Left cardiac atrium (tissue), 4 donors: ENCODE results near the gene AMOTL2. TPM values are rescaled to one million over a fixed set of nuclear protein-coding genes. Genes with fewer than 3 reads are reported as not detected.

Experiments
- ATAC-seq, 2 donors: fragments of 200-7000 bp; cut with Tn5 transposase; one replicate each; pipeline ENCODE4 v1.9.1; 2020; ENCODE audit warnings: mild to moderate bottlenecking in 2 of 2, moderate library complexity in 2 of 2
- DNase-seq: peaks from one replicate; pipeline ENCODE4 v3.0.0-alpha.2; 2020
- intact Hi-C, 2 donors: fragments of 100-400 bp; cut with DNase I; formaldehyde crosslinking; loops; one replicate each; pipeline versions ENCODE4 v1.14.1 to v1.15.1; 2022 to 2023
- total RNA-seq, 2 donors: library from RNA; stranded (reverse); fragmentation: NEBNext Ultra II Directional; extraction: Animal tissue kit (Norgen Biotek cat#: 25700); gene quantifications; one replicate each; pipeline ENCODE4 v1.2.1, GENCODE V29; 2021
- donor health status: DM: no; HTN: yes; CAD: no.
- donor health status: DM: no; HTN: yes; CAD: no; lungs with severe emphysema.
- donor health status: DM: yes; HTN: yes; CAD: no.
- donor health status: Dilated cardiomyopathy.

The AMOTL2 gene
- total RNA-seq, 2 donors from 2014 or later = 47.9 to 59.3 TPM

- no peak for DNase-seq
- intact Hi-C loops = no loop called here
- ATAC-seq = peak; percentile 10 to 77
Observed at GRCh38 chr3:134381831-134382442, 7.7 kb upstream of the AMOTL2 start.

DNA sequence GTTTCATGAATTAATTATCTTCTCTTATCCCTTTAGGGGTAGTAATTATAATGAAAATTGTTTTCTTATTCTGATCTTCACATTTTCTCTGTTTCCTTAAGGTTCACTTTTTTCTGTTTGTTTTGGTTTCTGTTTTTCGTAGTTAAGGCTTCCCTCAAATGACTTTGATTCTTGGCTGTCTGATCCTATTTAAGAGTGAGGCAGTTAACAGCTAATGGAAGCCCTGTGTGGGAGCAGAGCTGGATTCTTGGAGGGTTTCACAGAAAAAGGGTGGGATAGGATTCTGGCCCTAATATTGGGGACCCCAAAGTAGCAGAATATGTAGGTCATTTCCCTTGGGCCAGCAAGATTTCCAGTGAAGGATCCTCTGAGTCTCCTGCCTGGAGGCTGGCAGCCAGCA lies 6.8 kb upstream of the AMOTL2 start:
- ATAC-seq = peak; percentile 35 to 48
- DNase-seq = no peak
- intact Hi-C loops = no loop called here

DNA sequence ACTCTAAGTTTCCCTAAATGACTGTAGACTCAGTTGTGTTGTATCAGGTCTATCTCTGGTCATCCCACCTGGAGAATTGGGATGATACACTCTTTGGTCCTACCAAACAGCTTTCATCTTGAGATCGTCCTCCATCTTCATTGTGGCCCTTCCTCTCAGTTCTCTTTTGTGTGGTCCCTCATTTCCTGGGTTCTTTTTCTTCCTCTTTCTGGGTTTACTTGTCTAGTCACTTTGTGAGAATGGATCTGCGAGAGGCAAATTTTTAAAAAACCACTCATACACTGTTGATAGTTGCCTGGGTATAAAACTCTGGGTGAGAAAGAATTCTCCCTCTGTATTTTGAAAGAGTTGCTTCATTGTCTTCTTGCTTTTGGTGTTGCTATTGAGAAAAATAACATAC lies 6.0 kb upstream of the AMOTL2 start:
- DNase-seq = no peak
- ATAC-seq = no peak
- intact Hi-C loops = no loop called here

DNA sequence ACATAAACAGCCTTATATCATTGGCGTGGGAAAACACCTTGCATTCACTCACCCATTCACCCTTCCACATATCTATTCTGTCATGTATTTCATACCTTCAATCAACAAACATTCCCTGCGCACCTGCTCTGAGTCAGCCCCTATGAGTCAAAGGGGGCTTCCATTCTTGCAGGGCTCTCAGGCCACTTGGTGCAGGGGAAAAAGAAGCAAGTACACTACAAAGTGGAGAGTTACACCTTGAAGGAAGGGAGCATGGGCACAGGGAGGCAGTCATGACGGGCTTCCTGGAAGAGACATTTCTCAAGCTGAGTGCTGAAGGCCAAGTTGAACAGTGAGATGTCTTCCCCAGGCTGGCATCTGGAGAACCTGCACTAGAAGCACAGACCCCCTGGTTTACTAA lies 4.6 kb upstream of the AMOTL2 start:
- ATAC-seq = no peak
- intact Hi-C loops = loop anchor here (2.0 to 10.0 kb wide), 2 partner anchors 70 to 96 kb away; no protein-coding TSS in a partner anchor
- DNase-seq = no peak

DNA sequence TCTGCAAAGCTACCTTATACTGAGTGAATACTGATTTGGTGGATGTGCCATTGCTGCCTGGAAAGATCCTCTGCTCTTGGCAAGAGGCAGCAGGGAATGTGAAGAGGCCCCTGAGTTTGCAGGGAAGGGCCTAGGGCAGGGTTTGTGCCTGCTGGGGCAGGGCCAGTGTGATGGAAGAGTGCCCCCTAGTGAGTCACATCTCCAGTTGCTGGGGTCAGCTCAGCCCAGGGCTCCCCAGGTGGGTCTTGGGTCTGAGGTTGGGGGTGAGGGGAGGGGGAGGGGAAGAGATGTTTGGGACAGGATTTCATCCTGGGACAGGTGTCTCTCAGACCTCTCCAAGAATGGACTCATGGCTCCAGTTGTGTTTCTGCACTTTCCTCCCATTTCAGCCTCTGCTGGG lies 4.1 kb upstream of the AMOTL2 start:
- DNase-seq (no peak), ATAC-seq (no peak)
- intact Hi-C loops = loop anchor here (2.0 to 10.0 kb wide), 2 partner anchors 70 to 96 kb away; no protein-coding TSS in a partner anchor

- intact Hi-C loops = loop anchor here (2.0 to 10.0 kb wide), 2 partner anchors 69 to 97 kb away; no protein-coding TSS in a partner anchor
- DNase-seq (no peak), ATAC-seq (no peak)
Observed at GRCh38 chr3:134377896-134378295, 3.6 kb upstream of the AMOTL2 start.

DNA sequence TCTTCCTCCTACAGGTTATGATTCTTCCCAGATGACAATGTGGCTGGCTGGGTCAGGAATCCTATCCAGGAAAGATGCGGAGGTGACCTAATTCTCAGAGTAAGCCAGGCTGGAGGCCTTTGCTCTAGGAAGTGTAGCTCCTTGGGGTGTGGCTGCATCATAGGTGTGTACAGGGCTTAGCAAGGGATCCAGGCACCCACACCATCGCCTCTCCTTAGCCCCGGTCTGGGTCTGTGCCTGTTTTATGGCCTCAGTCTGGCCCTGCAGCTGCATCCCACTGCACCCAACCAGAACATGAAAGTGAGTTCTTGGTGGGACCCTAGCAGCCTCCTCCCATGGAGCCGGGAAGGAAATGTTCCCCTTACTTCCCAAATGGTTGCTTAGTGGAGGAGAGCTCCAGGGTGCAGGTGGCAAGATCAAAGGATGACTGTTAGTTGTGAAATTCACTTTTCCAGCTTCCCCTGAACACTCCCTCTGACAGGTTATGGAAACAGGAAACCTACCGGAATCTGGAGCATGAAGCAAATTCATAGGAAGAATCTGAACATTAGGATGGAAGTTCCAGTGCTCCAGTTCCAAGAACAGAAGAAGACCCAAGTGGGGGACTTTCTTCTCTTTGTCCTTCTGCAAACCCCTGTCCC lies 2.7 kb upstream of the AMOTL2 start:
- intact Hi-C loops = loop anchor here in 1 of 2 donors (10.0 kb wide), 1 partner anchor 98 kb away; no protein-coding TSS in a partner anchor
- DNase-seq = no peak
- no peak for ATAC-seq

DNA sequence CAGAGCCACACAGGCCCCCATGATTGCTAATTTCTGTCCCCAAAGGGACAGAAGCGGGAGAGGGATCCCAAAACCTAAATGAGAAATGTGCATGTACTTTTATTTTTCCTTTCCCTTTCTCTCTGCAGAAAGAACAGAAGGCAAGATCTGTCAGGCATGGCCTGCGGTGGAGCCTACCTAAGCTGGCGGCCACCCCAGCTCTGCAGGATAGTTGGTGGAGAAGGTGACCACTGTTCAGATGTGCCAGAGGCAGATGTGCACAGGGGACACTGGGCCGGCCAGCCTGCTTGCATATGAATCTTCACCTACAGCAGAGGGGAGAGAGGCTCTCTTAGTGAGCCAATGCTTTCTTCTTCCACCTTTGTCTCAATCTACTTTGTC lies 2.1 kb upstream of the AMOTL2 start:
- intact Hi-C loops = loop anchor here in 1 of 2 donors (10.0 kb wide), 1 partner anchor 98 kb away; no protein-coding TSS in a partner anchor
- ATAC-seq (no peak), DNase-seq (no peak)

DNA sequence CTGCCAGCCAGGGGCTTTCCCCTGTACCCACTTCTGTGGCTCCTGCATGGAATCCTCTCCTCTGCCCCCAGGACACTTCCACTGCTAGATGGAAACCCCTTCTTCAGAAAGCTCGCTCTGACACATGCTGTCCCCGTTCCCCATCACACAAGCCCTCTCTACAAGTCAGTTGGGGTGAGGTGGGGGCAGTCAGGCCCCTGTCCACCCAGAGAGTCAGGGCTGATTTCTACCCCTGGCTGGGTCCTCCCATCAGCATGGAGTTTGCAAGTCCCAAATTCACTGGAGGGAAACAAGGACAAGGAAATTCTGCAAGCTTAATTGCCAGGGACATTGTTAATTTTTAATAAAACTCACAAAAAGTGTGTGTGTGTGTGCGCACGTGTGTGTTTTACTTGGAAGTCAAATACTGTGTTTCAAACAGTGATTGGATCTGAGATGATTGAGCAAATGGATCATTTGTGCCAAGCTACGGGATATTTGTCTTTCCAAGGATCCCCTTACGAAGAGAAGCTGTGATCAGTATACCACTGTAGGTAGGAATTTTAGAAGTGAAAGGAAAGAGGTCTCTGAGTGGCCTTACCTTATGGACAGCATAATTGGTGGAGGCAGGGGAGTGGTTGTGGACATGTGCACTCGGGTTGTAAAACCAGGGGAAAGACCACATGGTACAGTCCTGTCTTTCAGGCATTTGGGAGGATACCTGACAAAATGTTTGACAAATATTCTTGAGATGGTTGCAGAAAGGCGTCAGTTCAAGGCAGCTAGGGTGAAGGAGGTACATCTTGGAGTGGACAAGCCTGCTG lies 1.5 kb upstream of the AMOTL2 start:
- DNase-seq (no peak), ATAC-seq (no peak)
- intact Hi-C loops = loop anchor here in 1 of 2 donors (10.0 kb wide), 1 partner anchor 99 kb away; no protein-coding TSS in a partner anchor

DNA sequence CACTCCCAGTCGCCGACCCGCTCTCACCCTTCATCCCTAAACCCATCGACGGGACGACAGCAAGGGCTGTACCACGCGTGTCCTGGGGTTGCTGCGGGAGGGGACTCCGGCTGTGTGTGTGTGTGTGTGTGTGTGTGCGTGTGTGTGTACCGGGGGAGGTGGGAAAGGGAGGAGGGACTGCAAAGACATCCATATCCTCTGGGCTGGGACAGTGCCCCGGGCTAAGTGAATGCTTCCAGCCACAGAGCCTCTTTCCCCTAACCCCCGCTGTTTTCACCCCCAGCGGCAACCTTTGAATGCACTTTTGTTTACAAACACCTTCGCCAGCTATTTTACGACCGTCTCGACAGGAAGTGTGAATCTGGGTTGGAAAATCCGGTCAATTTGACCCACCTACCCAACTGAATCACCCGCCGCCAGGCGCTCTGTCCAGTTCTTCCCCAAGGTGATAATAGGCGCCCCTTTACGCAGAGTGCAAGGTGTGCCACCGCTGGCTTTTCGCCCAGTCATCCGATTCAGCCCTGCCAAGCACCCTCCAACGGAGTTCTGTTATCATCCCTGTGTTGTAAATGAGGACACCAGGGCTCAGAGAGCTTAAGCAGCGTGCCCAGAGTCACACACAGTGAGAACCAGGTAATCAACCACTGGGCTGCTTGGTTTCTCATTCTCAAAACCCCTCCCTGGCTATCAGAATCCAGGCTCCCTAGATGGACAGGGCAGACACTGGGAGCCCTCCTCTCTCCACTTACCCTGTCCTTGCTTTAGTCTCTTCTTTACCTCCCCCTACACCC lies 739 bp upstream of the AMOTL2 start:
- ATAC-seq (peak; percentile 23 to 25), DNase-seq (peak; percentile 59)
- intact Hi-C loops = loop anchor here (5.0 to 10.0 kb wide), 3 partner anchors 63 to 100 kb away; no protein-coding TSS in a partner anchor

GRCh38 chr3:134373271-134374104 lies 759 bp downstream of the AMOTL2 start:
- ATAC-seq = peak; percentile 79 to 80

GRCh38 chr3:134372396-134373270 lies 1.6 kb downstream of the AMOTL2 start:
- ATAC-seq = no peak
- intact Hi-C loops = loop anchor here (5.0 to 10.0 kb wide), 3 partner anchors 60 to 102 kb away; no protein-coding TSS in a partner anchor
- DNase-seq = no peak

More at GRCh38 chr3:134373271-134374104, 759 bp downstream of the AMOTL2 start:
- intact Hi-C loops = loop anchor here (5.0 to 10.0 kb wide), 3 partner anchors 61 to 101 kb away; no protein-coding TSS in a partner anchor
- DNase-seq = peak; percentile 89

DNA sequence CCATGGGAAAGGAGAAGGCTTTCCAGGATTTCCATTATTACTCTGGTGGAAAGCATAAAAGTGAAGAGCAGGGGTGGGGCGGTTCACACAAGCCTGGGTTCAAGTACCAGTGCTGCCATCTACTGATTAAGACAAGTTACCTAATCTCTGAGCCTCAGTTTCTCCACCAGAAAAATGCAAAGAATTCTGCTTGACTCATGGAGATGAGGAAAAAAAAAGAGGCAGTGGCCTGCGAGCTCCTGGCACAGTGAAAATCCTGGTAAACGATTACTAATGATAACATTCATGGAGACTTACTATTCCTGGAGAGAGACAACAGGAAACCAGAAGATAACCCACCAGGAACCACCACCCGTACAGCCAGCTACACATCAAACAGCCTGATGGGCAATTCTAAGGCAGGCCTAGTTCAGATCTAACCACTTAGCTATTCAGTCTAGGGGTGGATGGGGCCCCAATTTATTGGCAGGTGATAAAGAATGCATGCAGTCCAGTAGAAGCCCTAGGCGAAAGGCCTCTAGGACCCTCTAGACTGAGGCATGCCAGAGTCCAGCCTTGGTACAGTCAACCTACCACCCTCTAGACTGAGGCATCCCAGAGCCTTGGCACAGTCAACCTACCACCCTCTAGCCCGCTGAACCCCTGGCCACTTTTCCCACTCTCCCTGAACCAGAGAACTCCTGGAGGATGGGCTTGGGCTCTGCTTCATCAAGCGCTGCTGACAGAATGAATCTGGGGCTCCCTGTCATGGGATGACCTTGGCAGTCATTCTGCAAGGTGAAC lies 2.5 kb downstream of the AMOTL2 start:
- DNase-seq = no peak

DNA sequence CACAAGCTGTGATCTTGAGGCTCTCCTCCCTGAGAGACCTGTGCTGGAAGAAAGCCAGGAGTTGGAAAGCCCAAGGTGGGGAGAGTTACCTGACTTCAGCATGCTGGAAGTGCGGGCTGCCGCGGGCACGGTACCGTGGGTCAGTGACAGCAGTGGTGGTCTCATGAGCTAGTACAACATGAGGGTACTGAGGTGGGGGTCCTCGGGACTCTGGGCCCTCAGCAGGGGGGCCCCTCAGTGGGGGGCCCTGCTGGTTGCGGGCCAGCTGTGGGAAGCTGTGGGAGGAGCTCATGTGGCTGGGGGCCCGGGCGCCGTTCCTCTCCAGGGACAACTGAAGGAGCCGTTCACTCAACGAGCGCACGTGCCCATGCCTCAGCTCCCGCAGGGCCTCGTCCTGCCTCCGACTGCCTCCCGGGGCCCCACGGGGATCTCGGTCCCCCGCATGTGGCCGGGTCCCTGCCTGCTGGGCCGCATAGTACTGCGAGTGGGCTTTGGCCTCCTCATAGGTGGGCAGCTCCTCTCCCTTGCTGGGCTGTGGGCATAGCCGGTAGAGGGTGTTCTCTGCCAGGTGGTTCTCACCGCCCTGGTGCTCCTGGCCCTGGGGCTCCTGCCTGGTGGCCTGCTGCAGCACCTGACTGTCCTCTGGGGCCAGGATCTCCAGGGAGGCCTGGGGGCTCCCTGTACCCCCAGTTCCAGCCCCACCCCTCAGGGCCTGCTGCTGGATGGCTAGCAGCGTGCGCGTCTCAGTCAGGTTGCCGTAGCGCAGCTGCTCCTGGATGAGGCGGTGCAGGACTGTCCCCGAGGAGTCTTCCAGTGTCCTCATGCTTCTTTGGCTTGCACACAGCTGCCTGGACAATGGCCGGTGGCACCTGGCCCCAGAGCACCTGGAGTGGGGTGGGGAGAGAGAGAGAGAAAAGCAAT lies 3.4 kb downstream of the AMOTL2 start:
- no peak for ATAC-seq
- intact Hi-C loops = loop anchor here (5.0 to 10.0 kb wide), 3 partner anchors 59 to 104 kb away; no protein-coding TSS in a partner anchor
- DNase-seq = no peak

More for the DNA sequence above, 2.5 kb downstream of the AMOTL2 start:
- ATAC-seq = no peak
- intact Hi-C loops = loop anchor here (5.0 to 10.0 kb wide), 3 partner anchors 59 to 103 kb away; no protein-coding TSS in a partner anchor
